Renal pelvis (tissue), 4 donors: ENCODE results near the gene MGRN1. TPM values are rescaled to one million over a fixed set of nuclear protein-coding genes. Genes with fewer than 3 reads are reported as not detected.
"Not testable (repeated sequence)": the region's sequence is repeated elsewhere in the genome, so short reads cannot be mapped to it uniquely, and the experiment has no call there.

Experiments used
- DNase-seq: peaks from one replicate; pipeline ENCODE4 v3.0.0-alpha.2; 2013
- polyA plus RNA-seq, 3 donors: library from polyadenylated mRNA; unstranded; fragments of 120-200 nt; gene quantifications; one replicate each; pipeline ENCODE4 v1.2.1, GENCODE V29; 2013; ENCODE audit not compliant: insufficient read length in 3 of 3

Gene MGRN1
- polyA plus RNA-seq, 3 donors: 52.3 to 70.1 (median 63.2) TPM

- DNase-seq: no peak
Observed at GRCh38 chr16:4723071-4723767, 98.6 kb downstream of the MGRN1 start.

GRCh38 chr16:4724661-4725270 lies 100.1 kb downstream of the MGRN1 start:
- no peak for DNase-seq

DNA sequence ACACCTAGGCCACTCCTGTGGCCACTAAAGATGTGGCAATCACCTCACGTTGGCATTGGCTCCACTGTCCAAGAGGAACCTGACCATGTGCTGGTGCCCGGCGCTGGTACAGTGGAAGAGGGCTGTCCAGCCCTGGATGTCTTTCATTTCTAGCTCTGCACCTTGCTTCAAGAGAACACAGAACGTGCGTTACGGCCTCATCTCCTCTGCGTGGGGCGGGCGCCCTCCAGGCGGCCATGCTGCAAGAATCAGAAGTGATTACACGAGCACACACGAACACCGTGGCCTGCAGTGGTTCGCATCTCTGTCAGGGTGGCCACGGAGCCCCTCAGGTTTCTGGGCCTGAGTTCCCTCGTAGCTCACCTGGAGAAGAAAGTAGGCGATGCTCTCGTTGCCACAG lies 102.0 kb downstream of the MGRN1 start:
- DNase-seq: no peak

- no peak for DNase-seq
Observed at GRCh38 chr16:4728676-4729075, 104.0 kb downstream of the MGRN1 start.

GRCh38 chr16:4729876-4730275 lies 105.2 kb downstream of the MGRN1 start:
- DNase-seq: no peak

DNA sequence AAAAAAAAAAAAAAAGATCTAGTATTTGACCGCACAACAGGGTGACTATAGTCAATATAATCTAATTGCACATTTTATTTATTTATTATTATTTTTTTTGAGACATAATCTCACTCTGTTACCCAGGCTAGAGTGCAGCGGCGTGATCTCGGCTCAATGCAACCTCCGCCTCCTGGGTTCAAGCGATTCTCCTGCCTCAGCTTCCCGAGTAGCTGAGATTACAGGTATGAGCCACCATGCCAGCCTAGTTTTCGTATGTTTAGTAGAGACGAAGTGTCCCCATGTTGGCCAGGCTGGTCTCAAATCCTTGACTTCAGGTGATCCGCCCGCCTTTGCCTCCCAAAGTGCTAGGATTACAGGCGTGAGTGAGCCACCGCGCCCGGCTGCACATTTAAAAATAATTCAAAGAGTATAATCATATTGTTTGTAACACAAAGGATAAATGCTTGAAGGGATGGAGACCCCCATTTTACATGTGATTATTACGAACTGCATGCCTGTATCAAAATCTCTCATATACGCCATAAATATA lies 108.7 kb downstream of the MGRN1 start:
- DNase-seq: no peak

- DNase-seq: peak; percentile 26
Observed at GRCh38 chr16:4733747-4734062, 109.1 kb downstream of the MGRN1 start.

DNA sequence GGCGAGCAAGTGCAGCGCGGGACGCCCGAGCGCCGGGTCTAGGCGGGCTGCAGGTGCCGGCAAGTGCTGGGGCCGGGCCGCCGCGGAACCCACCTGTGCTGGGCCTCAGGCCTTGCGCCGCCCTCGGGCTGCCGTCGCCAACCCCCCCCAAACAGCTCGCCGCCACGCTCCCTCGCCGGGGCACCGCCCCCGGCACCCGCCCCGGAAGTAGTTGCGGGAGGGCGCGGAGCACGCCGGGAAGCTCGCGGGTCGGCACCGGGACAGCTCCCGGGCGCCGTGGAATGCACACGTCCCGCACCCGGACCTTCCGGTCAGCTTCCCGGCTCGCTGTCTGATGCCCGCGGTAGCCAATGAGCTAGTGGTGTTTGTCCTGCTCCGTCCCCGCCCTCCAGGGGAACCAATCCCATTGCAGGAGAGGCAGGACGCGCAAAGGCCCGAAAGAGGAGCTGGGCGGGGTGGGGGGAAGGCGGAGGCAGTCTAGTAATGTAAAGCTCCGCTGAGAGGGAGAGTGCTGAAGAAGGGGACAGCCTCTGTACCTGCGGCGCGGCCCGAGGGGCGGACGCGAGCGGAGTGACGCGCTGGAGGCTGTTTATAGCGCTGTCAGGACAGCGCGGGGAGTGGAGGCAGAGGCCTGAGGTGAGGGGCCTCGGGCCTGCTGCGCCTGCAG lies 109.6 kb downstream of the MGRN1 start, which contains the start of the genes ANKS3 and DNAAF8:
TSS of gene ANKS3 (minus strand) at position 209 of the 667 bp plus-strand sequence. CDS start 4,122 bp downstream, outside the sequence.
TSS of gene DNAAF8 (plus strand) at position 475 of the 667 bp plus-strand sequence. CDS start 1,978 bp downstream, outside the sequence.
- DNase-seq: peak; percentile 96

GRCh38 chr16:4734730-4735535 lies 110.3 kb downstream of the MGRN1 start:
- peak; percentile 87 for DNase-seq

DNA sequence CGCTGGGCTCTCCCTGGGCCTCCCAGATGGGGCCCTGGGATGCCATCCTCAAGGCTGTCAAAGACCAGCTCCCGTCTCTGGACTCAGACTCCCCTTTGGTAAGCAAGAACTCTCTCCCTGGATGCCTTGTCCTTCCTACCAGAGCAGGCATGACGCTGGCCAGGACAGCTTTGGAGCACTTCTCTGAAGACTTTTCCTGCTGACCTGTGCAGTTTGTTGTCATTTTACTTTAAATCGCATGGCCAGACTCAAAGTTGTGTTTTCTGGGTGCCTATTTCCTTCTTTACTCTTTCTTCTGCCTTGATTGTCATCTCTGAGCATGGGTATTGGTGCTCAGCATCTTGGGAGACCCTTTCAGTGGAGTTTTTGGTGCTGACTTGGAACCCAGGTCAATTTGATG lies 111.9 kb downstream of the MGRN1 start:
- DNase-seq: no peak

DNA sequence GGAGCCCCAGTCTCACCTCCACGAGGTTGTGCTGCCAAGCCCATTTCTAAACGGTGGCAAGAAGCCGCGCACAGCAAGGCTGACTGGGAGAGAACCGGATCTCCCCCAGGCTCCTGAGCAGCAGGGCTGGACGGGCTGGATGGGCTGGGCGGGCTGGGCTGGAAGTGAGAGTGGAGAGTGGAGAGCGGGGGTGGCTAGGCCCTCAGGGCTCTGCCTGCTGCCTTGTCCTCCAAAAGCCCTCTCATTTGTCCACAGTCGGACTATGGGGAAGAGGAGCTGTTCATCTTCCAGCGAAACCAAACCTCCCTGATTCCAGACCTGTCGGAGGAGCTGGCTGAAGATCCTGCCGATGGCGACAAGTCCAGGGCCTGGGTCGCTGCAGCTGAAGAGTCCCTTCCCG lies 112.9 kb downstream of the MGRN1 start:
- DNase-seq: no peak

- not testable (repeated sequence) for DNase-seq
Observed at GRCh38 chr16:4738370-4738769, 113.7 kb downstream of the MGRN1 start.

Other genes with a start within 250 kb of the MGRN1 start
- 10 to 100 TPM; 21.2 to 25.0 (median 24.6) TPM for gene CORO7, start 208.2 kb upstream of the MGRN1 start, polyA plus RNA-seq
- gene DNAJA3, start 199.0 kb upstream of the MGRN1 start, polyA plus RNA-seq: 10 to 100 TPM; 37.6 to 48.6 (median 44.2) TPM
- 10 to 100 TPM; 45.0 to 49.8 (median 48.8) TPM for gene NMRAL1, start 150.2 kb upstream of the MGRN1 start, polyA plus RNA-seq
- 10 to 100 TPM; 41.2 to 54.5 (median 47.8) TPM for gene HMOX2, start 148.4 kb upstream of the MGRN1 start, polyA plus RNA-seq
- gene CDIP1, start 86.1 kb upstream of the MGRN1 start, polyA plus RNA-seq: 10 to 100 TPM; 32.3 to 35.9 (median 32.6) TPM
- gene C16orf96, start 68.5 kb upstream of the MGRN1 start, polyA plus RNA-seq: under 1 TPM; 0.28 to 0.40 (median 0.38) TPM
- 10 to 100 TPM; 23.4 to 28.5 (median 23.9) TPM for gene UBALD1, start 9.9 kb upstream of the MGRN1 start, polyA plus RNA-seq
- gene NUDT16L1, start 68.7 kb downstream of the MGRN1 start, polyA plus RNA-seq: 10 to 100 TPM; 46.2 to 55.8 (median 55.0) TPM
- 10 to 100 TPM; 24.1 to 37.1 (median 35.4) TPM for gene ANKS3, start 109.4 kb downstream of the MGRN1 start, polyA plus RNA-seq
- 1 to 10 TPM; 2.4 to 3.0 (median 2.6) TPM for gene DNAAF8, start 109.7 kb downstream of the MGRN1 start, polyA plus RNA-seq
- gene ZNF500, start 142.3 kb downstream of the MGRN1 start, polyA plus RNA-seq: 10 to 100 TPM; 17.2 to 24.1 (median 18.2) TPM
- 10 to 100 TPM in 1 of 3 donors, not detected in 2; 12.0 TPM for gene SEPTIN12, start 163.5 kb downstream of the MGRN1 start, polyA plus RNA-seq
- gene SMIM22, start 170.5 kb downstream of the MGRN1 start, polyA plus RNA-seq: 10 to 100 TPM in 2 of 3 donors, 1 to 10 TPM in 1; 6.0 to 12.8 (median 10.9) TPM
- 10 to 100 TPM; 22.7 to 45.1 (median 32.9) TPM for gene ROGDI, start 177.8 kb downstream of the MGRN1 start, polyA plus RNA-seq
- gene GLYR1, start 222.5 kb downstream of the MGRN1 start, polyA plus RNA-seq: 100 to 1,000 TPM in 2 of 3 donors, 10 to 100 TPM in 1; 89.9 to 161 (median 123) TPM
- gene UBN1, start 222.7 kb downstream of the MGRN1 start, polyA plus RNA-seq: 10 to 100 TPM; 33.9 to 41.4 (median 41.0) TPM